Aorta (tissue), 5 donors: ENCODE measurements around the gene FOXJ3. TPM values are rescaled to one million over a fixed set of nuclear protein-coding genes. Genes with fewer than 3 reads are reported as not detected.

ENCODE experiments used
- ATAC-seq: fragments of 200-7000 bp; cut with Tn5 transposase; one replicate; pipeline ENCODE4 v1.9.1; 2022; ENCODE audit warnings: moderate library complexity; ENCODE audit not compliant: low FRiP score
- DNase-seq, 2 donors: peaks; one replicate each; pipeline ENCODE4 v3.0.0-alpha.2; 2020
- H3K27ac ChIP-seq, 2 donors: one replicate each; pipeline ENCODE4 v1.5.1; 2013; ENCODE audit warnings: low read length in 2 of 2, mild to moderate bottlenecking in 2 of 2, moderate library complexity in 2 of 2, control low read depth in 1 of 2, inconsistent platforms in 1 of 2, low read depth in 1 of 2
- H3K27me3 ChIP-seq, 2 donors: one replicate each; pipeline ENCODE4 v1.6.1; 2013; ENCODE audit warnings: control low read depth in 1 of 2, low read length in 1 of 2, mild to moderate bottlenecking in 1 of 2, moderate library complexity in 1 of 2; ENCODE audit not compliant: insufficient read depth in 2 of 2, control insufficient read depth in 1 of 2
- H3K36me3 ChIP-seq, 2 donors: one replicate each; pipeline ENCODE4 v1.6.1; 2013; ENCODE audit warnings: control low read depth in 1 of 2, low read length in 1 of 2, mild to moderate bottlenecking in 1 of 2; ENCODE audit not compliant: insufficient read depth in 2 of 2, control insufficient read depth in 1 of 2
- H3K4me1 ChIP-seq, 2 donors: one replicate each; pipeline ENCODE4 v1.6.1; 2013; ENCODE audit warnings: low read length in 2 of 2, control low read depth in 1 of 2, mild to moderate bottlenecking in 1 of 2, moderate library complexity in 1 of 2; ENCODE audit not compliant: insufficient read depth in 2 of 2, control insufficient read depth in 1 of 2
- H3K4me3 ChIP-seq, 2 donors: one replicate each; pipeline ENCODE4 v1.5.1; 2013; ENCODE audit warnings: low read length in 2 of 2, control low read depth in 1 of 2, mild to moderate bottlenecking in 1 of 2
- H3K9me3 ChIP-seq: one replicate; pipeline ENCODE4 v1.6.1; 2013; ENCODE audit warnings: mild to moderate bottlenecking, low read length; ENCODE audit not compliant: control insufficient read depth
- WGBS, 2 donors: extraction: QIAGEN DNeasy Blood & Tissue Kit; methylation state at CpG; one replicate each; pipeline ENCODE4 v1.1.7; 2013; 5-methylcytosine and 5-hydroxymethylcytosine counted together
- intact Hi-C, 2 donors: fragments of 100-400 bp; cut with DNase I; formaldehyde crosslinking; loops; one replicate each; pipeline versions ENCODE4 v1.14.2 to v1.15.0; 2022
- polyA plus RNA-seq, 2 donors: library from polyadenylated mRNA; stranded (reverse); fragments of 200-250 nt; gene quantifications; one replicate each; pipeline ENCODE4 v1.2.3, GENCODE V29; 2013
- total RNA-seq, 2 donors: library from RNA; stranded (reverse); fragmentation: NEBNext Ultra II Directional; extraction: Animal tissue kit (Norgen Biotek cat#: 25700); gene quantifications; one replicate each; pipeline ENCODE4 v1.2.1, GENCODE V29; 2021
- donor health status: healthy with polysubstance abuse.
- donor health status: Bipolar disorder and iron deficiency.
- donor health status: DM: no; HTN: no; CAD: no.
- donor health status: DM: no; HTN: no; CAD: no.
- donor health status: DM: yes; HTN: yes; CAD: no.

The FOXJ3 gene
- total and polyA plus RNA-seq, 4 donors = 9.6 to 64.2 (median 30.7) TPM

DNA sequence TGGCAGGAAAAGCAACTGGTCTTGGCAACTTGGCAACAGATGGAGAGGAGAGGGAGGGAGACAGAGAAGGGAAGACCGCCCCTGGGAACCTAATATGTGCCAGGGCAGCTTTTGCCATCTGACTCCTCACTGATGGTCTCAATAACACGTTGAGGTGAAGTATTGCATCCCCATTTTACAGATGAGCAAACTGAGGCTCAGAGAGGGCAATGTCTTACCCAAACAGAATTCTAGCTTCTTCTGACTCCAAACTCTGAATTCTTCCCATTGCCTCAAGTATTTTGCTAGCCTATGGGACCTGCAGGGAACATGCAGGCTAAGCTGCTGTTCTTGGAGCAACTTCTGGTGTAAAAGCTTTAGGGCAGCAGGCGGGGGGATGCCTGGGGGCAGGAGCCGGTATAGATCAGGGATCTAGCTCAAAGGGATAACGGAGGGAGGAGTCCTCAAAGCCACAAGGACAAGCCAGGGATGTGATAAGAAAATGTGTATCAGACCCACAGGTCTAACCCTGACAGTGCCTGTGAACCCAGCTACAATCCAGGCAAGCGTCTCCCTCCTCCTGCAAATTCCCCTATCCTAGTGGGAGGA, 163.3 kb downstream of the FOXJ3 start:
- H3K9me3 ChIP-seq = no peaks in the 10 kb centered on the region
- no peak overlapping the region for H3K27ac ChIP-seq

DNA sequence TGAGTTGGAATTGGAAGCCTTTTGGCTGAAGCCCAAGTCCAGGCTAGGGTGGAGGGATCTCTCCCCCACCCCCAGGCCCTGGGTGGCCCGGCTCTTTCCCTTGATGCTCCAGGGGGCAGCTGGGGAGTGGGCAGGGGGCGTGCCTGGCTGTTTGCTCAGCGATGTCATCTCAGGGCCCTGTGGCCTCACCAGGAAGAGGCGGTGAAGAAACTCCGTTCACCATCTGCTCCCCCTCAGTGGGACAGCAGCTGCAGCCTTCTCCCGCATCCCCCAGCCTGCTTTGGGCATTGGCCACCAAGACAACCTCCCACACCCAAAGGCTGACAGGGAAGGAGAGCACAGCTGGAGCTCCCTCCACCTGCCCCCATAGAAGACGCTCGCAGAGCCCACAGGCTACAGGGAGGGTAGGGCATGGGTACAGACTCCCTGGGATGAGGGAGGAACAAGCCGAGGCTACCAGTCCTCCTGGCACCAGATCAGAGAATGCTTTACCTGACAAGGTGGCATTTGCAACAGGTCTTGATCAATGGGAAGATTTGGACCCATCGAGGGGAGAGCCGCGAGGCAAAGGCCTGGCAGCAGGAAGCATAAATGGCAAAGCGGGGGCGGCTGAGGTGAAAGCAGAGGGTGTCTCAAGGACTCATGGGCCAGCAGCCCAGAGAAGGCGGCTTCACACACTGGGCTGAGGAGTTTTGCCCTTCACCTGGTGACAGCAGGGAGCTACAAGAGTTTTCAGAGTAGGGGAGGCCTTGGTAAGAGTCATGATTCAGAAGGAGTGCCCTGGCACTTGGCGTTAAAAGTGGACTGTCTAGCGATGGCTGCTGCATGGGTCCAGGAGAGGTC, 164.0 kb downstream of the FOXJ3 start:
- Histone ChIP-seq H3K36me3 (no peaks in the 10 kb centered on the region), H3K27ac (no peak overlapping the region), H3K27me3 (no peaks in the 10 kb centered on the region), H3K4me3 (no peak overlapping the region), H3K9me3 (no peaks in the 10 kb centered on the region), H3K4me1 (no peaks in the 10 kb centered on the region)
- WGBS, 2 donors = 66 to 77% methylated on average over 15 to 17 of the region's 17 CpGs
- intact Hi-C loops = loop anchor here in 1 of 2 donors (5.0 to 10.0 kb wide), 2 partner anchors 164 to 599 kb away; partner anchors contain the start of gene FOXJ3
- DNase-seq (no peak), ATAC-seq (no peak)

More for the DNA sequence above, 163.3 kb downstream of the FOXJ3 start:
- intact Hi-C loops = loop anchor here in 1 of 2 donors (5.0 to 10.0 kb wide), 2 partner anchors 163 to 599 kb away; partner anchors contain the start of gene FOXJ3
- Histone ChIP-seq H3K4me3 (no peak overlapping the region), H3K27me3 (no peaks in the 10 kb centered on the region), H3K36me3 (no peaks in the 10 kb centered on the region), H3K4me1 (no peaks in the 10 kb centered on the region)
- DNase-seq = no peak
- 79 to 80% methylated on average over 6 of the region's 6 CpGs for WGBS, 2 donors
- no peak for ATAC-seq

DNA sequence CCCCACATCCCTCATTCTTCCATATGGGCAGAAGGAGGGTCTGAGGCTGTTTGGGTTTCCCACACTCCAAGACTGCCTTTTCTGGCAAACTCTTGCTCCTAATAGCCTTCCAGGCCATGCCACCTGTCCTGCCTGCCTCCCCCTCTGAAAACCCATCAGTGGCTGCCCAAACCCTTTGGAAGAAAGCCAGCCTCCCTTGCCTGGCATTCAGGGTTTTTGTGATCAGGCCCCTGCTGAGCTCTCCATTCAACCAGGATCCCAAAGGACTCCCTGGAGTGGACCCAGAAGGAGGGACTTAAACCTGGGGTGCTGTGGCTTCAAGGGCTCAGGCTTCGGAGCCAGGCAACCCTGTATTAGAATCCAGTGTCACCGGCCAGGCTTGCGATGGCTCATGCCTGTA, 166.3 kb downstream of the FOXJ3 start:
- 94% methylated on average over 3 of the region's 3 CpGs for WGBS, 2 donors
- Histone ChIP-seq H3K27ac (no peak overlapping the region), H3K4me1 (no peaks in the 10 kb centered on the region), H3K36me3 (no peaks in the 10 kb centered on the region), H3K9me3 (no peaks in the 10 kb centered on the region), H3K4me3 (no peak overlapping the region), H3K27me3 (no peaks in the 10 kb centered on the region)
- ATAC-seq (no peak), DNase-seq (no peak)
- intact Hi-C loops = no loop called here

- whole genome bisulfite sequencing, 2 donors = 88 to 100% methylated on average over 1 of the region's 1 CpG
- ATAC-seq (no peak), DNase-seq (no peak)
- intact Hi-C loops = no loop called here
- Histone ChIP-seq H3K36me3 (no peaks in the 10 kb centered on the region), H3K9me3 (no peaks in the 10 kb centered on the region), H3K27me3 (no peaks in the 10 kb centered on the region), H3K27ac (no peak overlapping the region), H3K4me1 (no peaks in the 10 kb centered on the region), H3K4me3 (no peak overlapping the region)
Observed at GRCh38 chr1:42168391-42168670, 166.7 kb downstream of the FOXJ3 start.

- Histone ChIP-seq H3K36me3 (no peaks in the 10 kb centered on the region), H3K27me3 (no peaks in the 10 kb centered on the region), H3K4me3 (no peak overlapping the region), H3K27ac (no peak overlapping the region), H3K9me3 (no peaks in the 10 kb centered on the region), H3K4me1 (no peaks in the 10 kb centered on the region)
- no peak for ATAC-seq
- intact Hi-C loops = no loop called here
- WGBS, 2 donors = 86 to 87% methylated on average over 21 of the region's 21 CpGs
- no peak for DNase-seq
Observed at GRCh38 chr1:42167611-42168390, 167.2 kb downstream of the FOXJ3 start.

DNA sequence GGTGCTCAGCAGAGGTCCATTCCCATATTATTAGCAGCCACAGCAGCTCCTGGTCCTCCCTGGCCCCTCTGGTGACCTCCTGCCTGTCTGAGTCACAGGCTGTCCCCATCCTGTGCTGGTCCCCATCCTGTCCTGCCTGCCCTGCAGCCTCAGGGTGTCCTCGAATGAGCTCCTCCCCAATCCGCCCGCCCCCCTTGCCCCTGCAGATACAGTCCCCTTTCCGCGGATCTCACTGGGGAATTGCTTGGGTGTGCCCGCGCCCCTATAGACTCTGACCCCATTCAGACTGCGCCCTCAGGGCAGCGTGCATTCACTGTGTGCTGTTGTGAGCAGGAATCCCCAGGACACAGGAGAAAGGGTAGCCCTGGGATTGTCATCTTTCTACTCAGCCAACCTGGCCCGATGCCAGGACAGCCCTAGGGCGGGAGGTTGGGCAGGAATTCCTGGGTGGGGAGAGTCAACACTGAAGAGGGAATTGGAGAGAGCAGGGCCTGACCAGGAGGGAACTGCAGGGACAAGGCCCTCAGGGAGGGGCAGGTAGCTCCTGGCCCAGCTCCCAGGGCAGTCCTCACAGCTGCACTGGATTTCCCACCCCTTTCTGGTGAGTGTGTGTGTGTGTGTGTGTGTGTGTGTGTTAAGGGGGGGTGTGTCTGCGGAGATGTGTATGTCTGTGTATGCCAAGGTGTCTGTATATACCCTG, 169.4 kb downstream of the FOXJ3 start:
- 54 to 55% methylated on average over 12 of the region's 12 CpGs for WGBS, 2 donors
- H3K27me3 ChIP-seq = no peaks in the 10 kb centered on the region
- ATAC-seq = peak; percentile 17
- H3K4me1 ChIP-seq = no peaks in the 10 kb centered on the region
- DNase-seq = peak; percentile 48 to 76
- intact Hi-C loops = no loop called here
- no peak overlapping the region for H3K27ac ChIP-seq
- H3K4me3 ChIP-seq = no peak overlapping the region
- no peaks in the 10 kb centered on the region for H3K36me3 ChIP-seq
- peaks cover 4% of the 10 kb centered on the region for H3K9me3 ChIP-seq

DNA sequence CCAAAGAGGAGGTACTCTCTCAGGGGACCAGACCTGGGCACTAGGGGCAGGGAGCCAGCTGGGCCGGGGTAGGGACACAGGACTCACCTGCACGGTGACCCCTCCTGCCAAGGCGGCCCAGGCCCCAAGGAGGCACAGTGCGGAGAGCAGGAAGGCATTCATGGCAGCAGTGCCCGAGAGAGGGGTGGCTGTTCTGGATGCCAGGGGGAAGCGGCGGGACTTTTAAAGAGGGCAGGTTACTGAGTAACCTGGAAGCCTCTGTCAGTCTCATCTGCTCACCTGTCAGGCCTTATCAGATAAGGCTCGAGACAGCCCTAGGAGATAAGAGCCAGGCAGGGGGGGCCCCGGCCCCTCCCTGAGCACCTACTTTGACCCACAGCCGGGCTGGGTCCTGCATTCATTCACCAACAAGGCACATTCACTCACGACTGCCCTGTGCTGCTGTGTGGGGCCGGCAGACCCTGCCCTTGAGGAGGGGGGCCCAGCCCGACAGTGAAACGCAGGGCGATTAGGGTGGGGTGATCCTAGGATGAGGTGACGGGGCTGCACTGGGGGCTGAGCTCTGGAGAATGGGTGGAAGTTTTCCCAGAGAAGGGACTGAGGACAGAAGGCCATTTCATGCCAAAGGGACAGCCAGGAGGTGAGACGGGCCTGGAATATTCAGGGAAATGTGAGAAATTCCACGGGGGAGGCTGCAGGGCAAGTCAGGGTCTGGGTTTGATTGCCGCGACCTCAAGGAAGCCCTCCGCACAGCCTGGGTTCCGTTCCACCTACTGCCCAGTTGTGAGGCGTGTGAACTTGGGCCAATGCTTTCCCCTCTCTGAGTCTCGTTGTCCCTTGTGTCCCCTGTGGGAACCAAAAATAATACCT, 170.2 kb downstream of the FOXJ3 start, which contains the start of gene GUCA2A:
Gene GUCA2A (minus strand): TSS at position 195 of the 870 bp plus-strand sequence. CDS start 33 bp downstream, at position 162.
- no peaks in the 10 kb centered on the region for H3K36me3 ChIP-seq
- no peak within 1 kb of the TSS for H3K27ac ChIP-seq
- H3K4me3 ChIP-seq = no peak within 1 kb of the TSS
- ATAC-seq (peak; percentile 4), DNase-seq (peak; percentile 46 to 76)
- no peaks in the 10 kb centered on the region for H3K27me3 ChIP-seq
- 85 to 88% methylated on average over 24 of the region's 24 CpGs for WGBS, 2 donors
- H3K4me1 ChIP-seq = no peaks in the 10 kb centered on the region
- H3K9me3 ChIP-seq = peaks cover 4% of the 10 kb centered on the region
- intact Hi-C loops = no loop called here
